OCI-M2 (cell line): ENCODE results near the gene SCAMP5.

Experiments used
- DNase-seq: peaks from one replicate; lab custom pipeline; 2025; ENCODE audit not compliant: unreplicated experiment; lab: John Stamatoyannopoulos, UW

The SCAMP5 gene

DNA sequence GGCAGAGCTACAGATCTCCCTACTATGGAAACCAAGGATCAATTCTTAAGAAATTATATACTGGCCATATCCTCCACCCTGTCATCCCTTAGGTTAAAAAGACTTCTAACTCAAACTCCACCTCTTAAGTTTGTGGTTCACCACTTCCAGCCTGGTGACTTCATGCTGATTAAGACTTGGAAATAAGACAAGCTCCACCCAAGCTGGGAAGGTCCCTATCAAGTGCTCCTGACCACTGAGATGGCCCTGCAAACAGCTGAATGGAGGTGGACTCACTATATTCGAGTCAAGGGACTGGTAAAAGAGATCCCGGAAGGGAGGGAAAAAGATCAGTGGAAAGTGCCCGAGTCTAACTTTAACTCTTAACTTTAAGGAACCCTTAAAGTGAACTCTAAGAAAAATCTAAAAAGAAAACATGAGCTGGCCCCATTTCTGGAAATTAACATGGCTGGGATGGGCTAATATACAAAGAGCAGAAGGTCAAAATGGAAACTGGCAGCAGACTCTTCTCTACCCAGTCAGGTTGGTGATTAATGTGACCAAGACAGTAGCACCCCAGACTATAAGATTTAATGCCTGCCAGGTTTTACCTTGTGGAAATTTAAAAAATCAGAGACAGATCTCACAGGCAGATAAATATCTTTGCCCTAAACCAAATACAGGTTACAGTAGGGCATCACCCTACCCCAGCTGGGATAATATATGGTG, 71.9 kb downstream of the SCAMP5 start:
- DNase-seq, result peak; percentile 53

DNA sequence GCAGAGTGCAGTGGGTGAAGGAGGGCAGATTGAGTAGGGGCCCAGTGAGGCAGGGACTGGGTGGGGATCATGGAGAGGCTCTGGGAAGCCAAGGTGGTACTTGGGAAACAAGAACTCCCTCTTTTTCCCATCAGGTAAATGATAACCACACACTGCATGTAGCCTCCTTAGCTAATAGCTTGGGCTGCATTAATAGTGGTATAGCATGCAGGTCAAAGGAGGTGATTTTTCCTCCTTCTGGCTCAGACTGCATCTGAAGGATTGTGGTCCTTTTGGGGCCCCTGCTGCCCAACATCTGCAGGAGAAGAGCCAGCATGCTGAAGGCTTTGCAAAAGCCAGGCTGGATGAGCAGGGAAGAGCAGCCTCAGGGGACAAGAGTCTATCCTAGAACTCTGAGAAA, 73.4 kb downstream of the SCAMP5 start:
- no peak for DNase-seq

DNA sequence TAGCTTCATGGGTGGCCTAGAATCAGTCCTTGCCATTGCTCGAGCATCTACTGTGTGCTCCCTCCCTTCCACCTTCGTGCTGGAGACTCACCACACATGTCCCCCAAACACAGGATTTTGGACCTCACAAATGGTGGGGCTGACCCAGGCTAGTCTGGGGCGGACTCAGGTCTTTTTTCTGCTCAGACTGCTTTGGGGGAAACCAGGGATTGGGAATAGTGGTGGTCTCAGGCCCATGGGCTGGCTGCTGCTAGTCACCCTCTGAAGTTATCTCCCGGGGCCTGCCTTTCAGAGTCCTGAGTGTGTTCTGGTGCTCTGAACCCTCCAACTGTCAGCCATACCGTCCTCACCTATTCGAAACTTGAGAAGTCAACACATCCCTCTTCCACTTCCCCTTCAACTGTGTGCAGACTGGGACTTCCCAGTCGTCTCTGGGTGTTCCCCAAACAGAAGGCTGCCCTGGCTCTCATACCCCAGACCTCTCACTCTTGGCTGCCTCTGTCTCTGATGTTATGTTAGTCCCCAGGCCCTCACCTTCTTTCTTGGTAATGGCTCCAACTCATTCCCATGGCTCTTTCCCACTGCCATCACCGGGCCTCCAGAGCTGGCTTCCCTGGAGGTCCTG, 74.0 kb downstream of the SCAMP5 start:
- no peak for DNase-seq

DNA sequence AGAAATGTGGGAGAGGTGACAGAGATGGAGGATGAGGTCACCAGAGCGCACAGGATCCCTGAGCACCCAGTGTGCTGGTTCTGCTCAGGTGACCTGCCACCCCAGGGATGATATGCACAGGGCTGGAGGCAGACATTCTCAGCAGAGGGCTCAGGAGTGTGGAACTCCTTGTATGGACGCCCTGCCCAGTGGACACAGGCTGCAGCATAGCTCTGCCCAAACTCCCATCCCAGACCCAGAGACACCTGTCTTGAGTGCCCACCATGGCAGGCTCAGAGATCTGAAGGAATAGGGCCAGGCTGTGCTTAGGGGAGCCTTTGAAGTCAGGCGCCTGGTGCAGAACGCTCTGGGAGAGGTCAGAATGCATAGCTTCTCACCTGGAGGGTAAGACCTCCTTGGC, 75.3 kb downstream of the SCAMP5 start:
- no peak for DNase-seq
